ENCODE results near the gene KCNT2. TPM values are rescaled to one million over a fixed set of nuclear protein-coding genes. Genes with fewer than 3 reads are reported as not detected.

Gene KCNT2
- total RNA-seq, 1 experiment from 2014 or later = not detected

GRCh38 chr1:196593955-196594354 is 14.3 kb downstream of the KCNT2 start:
- ChIA-PET POLR2A (no interaction called here), CTCF (no interaction called here), RAD21 (ENCODE audit: low non-redundant PET in 1 of 2, low total read pairs in 2 of 2, uncharacterized antibody in 2 of 2, unreplicated experiment in 2 of 2) (no interaction called here)
- Histone ChIP-seq H3K4me2 (ENCODE audit: low read length) (no peak overlapping the region), H3K9me3 (ENCODE audit: control insufficient read depth in 1 of 2, insufficient read depth in 1 of 2, low read depth in 1 of 2, low read length in 2 of 2) (no peaks in the 10 kb centered on the region), H3K9me2 (ENCODE audit: insufficient read depth) (no peaks in the 10 kb centered on the region), H4K20me1 (ENCODE audit: insufficient read depth) (no peaks in the 10 kb centered on the region), H3K79me2 (ENCODE audit: insufficient read depth, low read length) (no peaks in the 10 kb centered on the region), H3K27ac (ENCODE audit: low read depth, low read length) (no peak overlapping the region), H3K4me3 (replicated peaks in 1 of 2; ENCODE audit: low read depth in 1 of 2, low read length in 2 of 2) (no peak overlapping the region), H3K36me3 (ENCODE audit: control insufficient read depth in 1 of 2, insufficient read depth in 2 of 2, low read length in 2 of 2) (no peaks in the 10 kb centered on the region), H3K27me3 (ENCODE audit: insufficient read depth, low read length) (no peaks in the 10 kb centered on the region), H2AFZ (ENCODE audit: low read depth, low read length, poor library complexity, severe bottlenecking) (no peak overlapping the region), H3K9ac (ENCODE audit: low read length) (no peak overlapping the region), H3K4me1 (ENCODE audit: control insufficient read depth in 1 of 2, insufficient read depth in 2 of 2, low read length in 2 of 2) (no peaks in the 10 kb centered on the region)
- no peak for DNase-seq (ENCODE audit: low read depth, low spot score)
- no TSS peak for BruUV-seq (replicated peaks)
- TF ChIP-seq EGR1 (IDR thresholded peaks at IDR 0.05; ENCODE audit: low read depth) (no peak), SP1 (IDR thresholded peaks at IDR 0.05; ENCODE audit: low read depth) (no peak), RAD21 (IDR thresholded peaks at IDR 0.05; ENCODE audit: low read depth) (no peak), SRF (IDR thresholded peaks at IDR 0.05; ENCODE audit: low read depth) (no peak), ZFX (IDR thresholded peaks at IDR 0.05) (no peak), ZNF274 (IDR thresholded peaks at IDR 0.05; ENCODE audit: low read depth, low read length) (no peak), CTCF (IDR thresholded peaks at IDR 0.05 in 2 of 3, conservative IDR thresholded peaks at IDR 0.05 in 1 of 3; ENCODE audit: borderline replicate concordance in 1 of 3, insufficient read depth in 1 of 3, low read depth in 2 of 3, low read length in 2 of 3) (no peak), POLR2A (IDR thresholded peaks at IDR 0.05; ENCODE audit: borderline replicate concordance, extremely low read depth, insufficient read depth, insufficient read length) (no peak), FOSL1 (IDR thresholded peaks at IDR 0.05; ENCODE audit: low read depth) (no peak), REST (IDR thresholded peaks at IDR 0.05; ENCODE audit: low read depth) (no peak), YY1 (IDR thresholded peaks at IDR 0.05; ENCODE audit: extremely low read depth, insufficient replicate concordance, low read depth, low read length) (no peak), CBX3 (IDR thresholded peaks at IDR 0.05; ENCODE audit: low read depth) (no peak), JUND (IDR thresholded peaks at IDR 0.05) (no peak), EZH2 (IDR thresholded peaks at IDR 0.05) (no peak), ZBTB33 (IDR thresholded peaks at IDR 0.05; ENCODE audit: extremely low read depth, insufficient replicate concordance, low read length) (no peak), MAX (IDR thresholded peaks at IDR 0.05) (no peak), ELF1 (IDR thresholded peaks at IDR 0.05; ENCODE audit: borderline replicate concordance, low read depth) (no peak)
- no peak for ATAC-seq
- intact Hi-C loops (cut with micrococcal nuclease) = no loop called here

Measured in HCT116 (cell line).